ENCODE results near the gene RIF1.

The RIF1 gene

DNA sequence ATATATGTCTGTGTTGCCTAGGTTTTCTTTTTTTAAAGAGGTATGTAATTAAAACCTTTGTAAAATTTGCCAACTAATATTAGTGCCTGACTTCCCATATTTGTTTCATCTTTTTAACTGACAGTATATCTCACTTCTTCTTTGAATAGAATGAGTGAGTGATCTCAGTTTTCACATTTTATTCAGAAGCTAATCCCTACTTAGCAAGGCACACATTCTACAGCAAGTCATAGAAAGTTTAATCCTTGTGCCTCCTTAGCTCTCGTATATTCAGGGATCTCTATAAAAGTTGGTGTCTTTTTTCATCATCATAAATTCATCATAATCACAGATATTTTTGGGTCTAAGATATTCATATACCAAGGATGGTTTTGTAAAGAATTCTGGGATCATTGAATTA, 66.6 kb downstream of the RIF1 start:
- H3K36me3 Mint-ChIP-seq, result peaks cover 96% of the 10 kb centered on the region
- H3K27ac Mint-ChIP-seq, result no peak overlapping the region
- ATAC-seq (no peak), DNase-seq (ENCODE audit: low spot score in 2 of 2) (no peak)
- H3K4me3 Mint-ChIP-seq, result no peak overlapping the region
- peaks cover 15% of the 10 kb centered on the region for H3K4me1 Mint-ChIP-seq
- no peaks in the 10 kb centered on the region for H3K9me3 Mint-ChIP-seq

DNA sequence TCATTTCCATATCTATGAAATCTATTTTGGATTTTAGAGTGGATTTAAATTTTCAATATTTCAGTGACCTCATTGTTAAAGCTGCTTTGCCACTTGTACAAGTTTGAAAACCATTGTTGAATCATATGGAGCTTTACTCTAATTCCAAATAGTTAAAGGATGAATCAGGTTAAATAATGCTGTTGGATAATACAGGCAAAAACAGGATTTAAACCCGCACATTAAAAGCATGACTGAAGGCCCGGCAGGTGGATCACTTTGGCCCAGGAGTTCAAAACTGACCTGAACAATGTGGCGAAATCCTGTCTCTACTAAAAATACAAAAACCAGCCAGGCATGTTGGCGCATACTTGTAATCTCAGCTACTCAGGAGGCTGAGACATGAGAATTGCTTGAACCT, 68.3 kb downstream of the RIF1 start:
- Mint-ChIP-seq H3K27ac (no peak overlapping the region), H3K9me3 (no peaks in the 10 kb centered on the region), H3K36me3 (peaks cover 92% of the 10 kb centered on the region), H3K4me1 (peaks cover 17% of the 10 kb centered on the region), H3K4me3 (no peak overlapping the region)
- ATAC-seq (no peak), DNase-seq (ENCODE audit: low spot score in 2 of 2) (no peak)

DNA sequence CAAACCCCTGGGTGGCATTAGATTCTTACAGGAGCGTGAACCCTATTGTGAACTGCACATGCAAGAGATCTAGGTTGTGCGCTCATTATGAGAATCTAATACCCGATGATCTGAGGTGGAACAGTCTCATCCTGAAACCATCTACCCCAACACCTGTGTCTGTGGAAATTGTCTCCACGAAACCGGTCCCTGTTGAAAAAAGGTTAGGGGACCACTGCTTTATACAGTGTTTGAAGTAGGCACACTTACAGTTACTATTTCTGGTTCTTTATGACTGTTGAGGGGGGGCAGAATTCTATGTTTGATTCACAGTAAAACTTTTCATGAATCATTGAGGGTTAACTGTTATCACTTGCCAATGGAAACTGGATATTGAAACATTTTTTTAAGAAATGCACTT, 72.0 kb downstream of the RIF1 start:
- Mint-ChIP-seq H3K9me3 (no peaks in the 10 kb centered on the region), H3K27ac (peak overlapping the region; percentile 69), H3K36me3 (peaks cover 82% of the 10 kb centered on the region), H3K4me1 (peaks cover 26% of the 10 kb centered on the region), H3K4me3 (no peak overlapping the region)
- DNase-seq (ENCODE audit: low spot score in 2 of 2), result peak in 1 of 2 donors; percentile 56
- ATAC-seq, result peak; percentile 91

DNA sequence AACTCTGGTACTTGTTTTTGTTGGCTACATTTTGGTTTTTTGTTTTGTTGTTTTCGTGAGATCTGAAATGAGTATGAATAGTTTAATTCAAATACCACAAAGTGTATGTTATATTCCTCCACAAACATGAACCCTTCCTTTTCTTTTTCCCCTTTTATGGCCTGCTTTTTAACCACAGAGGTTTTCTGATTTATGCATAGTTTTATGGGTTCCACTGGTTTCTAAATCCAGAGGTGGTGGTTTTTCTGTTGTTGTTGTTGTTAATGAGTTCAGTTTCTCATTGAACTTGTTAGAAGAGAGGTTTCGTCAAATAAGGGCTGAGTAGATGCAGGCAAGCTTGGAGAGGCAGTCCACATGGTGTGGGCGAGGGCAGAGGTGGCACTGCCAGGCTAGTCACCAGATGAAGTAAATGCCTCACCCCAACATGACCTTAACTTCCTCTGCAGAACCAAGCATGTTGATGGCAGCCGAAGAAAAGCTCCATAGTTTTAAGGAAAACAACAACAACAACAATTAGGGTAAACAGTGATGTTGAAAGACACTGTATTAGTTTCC, 72.5 kb downstream of the RIF1 start:
- Mint-ChIP-seq H3K36me3 (peaks cover 78% of the 10 kb centered on the region), H3K4me1 (peaks cover 26% of the 10 kb centered on the region), H3K27ac (peak overlapping the region; percentile 69), H3K9me3 (no peaks in the 10 kb centered on the region), H3K4me3 (no peak overlapping the region)
- DNase-seq (ENCODE audit: low spot score in 2 of 2), result no peak
- ATAC-seq, result peak; percentile 38

DNA sequence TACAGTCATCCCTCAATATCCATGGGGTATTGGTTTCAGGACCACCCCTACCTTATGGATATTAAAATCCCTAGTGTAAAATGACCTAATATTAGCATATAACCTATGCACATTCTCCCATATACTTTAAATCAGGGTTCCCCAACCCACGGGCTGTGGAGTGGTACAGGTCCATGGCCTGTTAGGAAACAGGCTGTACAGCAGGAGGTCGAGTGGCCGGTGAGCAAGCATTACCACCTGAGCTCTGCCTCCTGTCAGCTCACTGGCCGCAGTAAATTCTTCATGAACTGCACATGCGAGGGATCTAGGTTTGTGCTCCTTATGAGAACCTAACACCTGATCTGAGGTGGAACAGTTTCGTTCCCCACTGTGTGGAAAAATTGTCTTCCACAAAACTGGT, 73.8 kb downstream of the RIF1 start:
- Mint-ChIP-seq H3K36me3 (peaks cover 65% of the 10 kb centered on the region), H3K27ac (no peak overlapping the region), H3K4me3 (no peak overlapping the region), H3K9me3 (no peaks in the 10 kb centered on the region), H3K4me1 (peaks cover 26% of the 10 kb centered on the region)
- ATAC-seq (no peak), DNase-seq (ENCODE audit: low spot score in 2 of 2) (no peak)

DNA sequence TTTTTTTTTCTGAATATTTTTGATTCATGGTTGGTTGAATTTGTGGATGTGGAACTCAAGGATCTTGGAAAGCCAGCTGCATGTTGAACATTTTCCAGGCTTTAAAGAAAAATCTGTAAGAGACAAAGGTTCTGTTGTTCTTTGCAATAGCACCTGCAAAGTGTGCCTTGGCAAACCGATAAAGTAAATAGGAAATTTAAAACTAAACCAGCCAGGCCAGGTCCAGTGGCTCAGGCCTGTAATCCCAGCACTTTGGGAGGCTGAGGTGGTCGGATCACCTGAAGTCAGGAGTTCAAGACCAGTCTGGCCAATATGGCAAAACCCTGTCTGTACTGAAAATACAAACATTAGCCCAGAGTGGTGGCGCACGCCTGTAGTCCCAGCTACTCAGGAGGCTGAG, 74.4 kb downstream of the RIF1 start:
- no peak overlapping the region for H3K4me3 Mint-ChIP-seq
- H3K27ac Mint-ChIP-seq, result no peak overlapping the region
- DNase-seq (ENCODE audit: low spot score in 2 of 2) (no peak), ATAC-seq (no peak)
- H3K4me1 Mint-ChIP-seq, result peaks cover 26% of the 10 kb centered on the region
- H3K36me3 Mint-ChIP-seq, result peaks cover 60% of the 10 kb centered on the region
- H3K9me3 Mint-ChIP-seq, result no peaks in the 10 kb centered on the region

DNA sequence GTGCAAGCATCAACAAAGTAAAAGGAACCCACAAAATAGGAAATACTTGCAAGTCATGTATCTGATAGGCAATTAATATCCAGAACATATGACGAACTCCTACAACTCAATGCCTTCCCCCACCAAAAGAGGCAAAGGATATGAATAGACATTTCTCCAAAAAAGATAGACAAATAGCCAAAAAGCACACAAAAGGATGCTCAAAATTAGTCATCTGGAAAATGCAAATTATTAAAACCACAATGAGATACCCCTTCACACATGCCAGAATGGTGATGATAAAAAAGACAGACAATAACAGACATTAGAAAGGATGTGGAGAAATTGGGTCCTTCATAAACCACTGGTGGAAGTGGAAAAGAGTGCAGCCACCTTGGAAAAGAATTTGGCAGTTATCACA, 76.4 kb downstream of the RIF1 start:
- Mint-ChIP-seq H3K9me3 (no peaks in the 10 kb centered on the region), H3K4me1 (peaks cover 24% of the 10 kb centered on the region), H3K36me3 (peaks cover 45% of the 10 kb centered on the region), H3K4me3 (no peak overlapping the region), H3K27ac (no peak overlapping the region)
- ATAC-seq, result peak; percentile 23
- no peak for DNase-seq (ENCODE audit: low spot score in 2 of 2)

DNA sequence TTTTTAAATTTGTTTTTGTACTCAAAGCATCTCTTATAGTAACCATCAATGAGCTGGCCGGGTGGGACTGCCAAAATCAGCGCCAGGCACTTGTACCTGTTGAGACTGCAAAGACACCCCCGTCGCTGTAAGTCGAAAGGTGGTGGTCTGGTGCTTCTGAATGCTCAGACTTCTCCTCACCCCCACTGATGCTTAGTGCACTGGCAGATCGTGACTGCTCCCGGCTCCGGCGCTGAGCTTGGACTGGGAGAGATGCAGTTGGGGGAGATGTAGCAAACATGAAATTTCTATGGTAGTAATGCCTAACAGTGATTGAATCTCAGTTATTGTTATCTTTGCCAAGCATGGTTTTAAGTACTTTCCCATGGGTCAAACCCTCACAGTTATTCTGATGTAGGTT, 80.6 kb downstream of the RIF1 start:
- Mint-ChIP-seq H3K4me3 (no peak overlapping the region), H3K9me3 (no peaks in the 10 kb centered on the region), H3K36me3 (peaks cover 16% of the 10 kb centered on the region), H3K27ac (no peak overlapping the region), H3K4me1 (peaks cover 9% of the 10 kb centered on the region)
- ATAC-seq (no peak), DNase-seq (ENCODE audit: low spot score in 2 of 2) (no peak)

DNA sequence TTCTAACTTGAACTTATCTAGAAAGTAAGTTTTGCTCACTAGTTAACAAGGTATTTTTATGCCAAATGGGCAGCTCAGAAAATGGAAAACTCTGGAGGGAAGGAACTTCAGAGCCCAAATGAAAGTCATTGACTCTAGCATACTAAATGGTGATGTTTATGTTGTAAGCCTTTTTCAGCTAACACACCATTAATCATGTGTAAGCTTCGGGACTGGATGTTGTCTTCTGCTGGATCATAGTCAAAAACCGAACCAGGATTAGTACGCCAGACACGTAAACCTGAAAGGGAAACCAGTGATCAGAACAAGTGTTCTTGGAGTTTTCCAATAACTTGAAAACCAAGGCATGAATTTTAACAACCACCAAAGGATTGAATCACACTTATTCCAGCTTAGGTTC, 81.8 kb downstream of the RIF1 start:
- DNase-seq (ENCODE audit: low spot score in 2 of 2) (no peak), ATAC-seq (no peak)
- Mint-ChIP-seq H3K4me1 (no peaks in the 10 kb centered on the region), H3K36me3 (peaks cover 4% of the 10 kb centered on the region), H3K4me3 (no peak overlapping the region), H3K9me3 (no peaks in the 10 kb centered on the region), H3K27ac (no peak overlapping the region)

DNA sequence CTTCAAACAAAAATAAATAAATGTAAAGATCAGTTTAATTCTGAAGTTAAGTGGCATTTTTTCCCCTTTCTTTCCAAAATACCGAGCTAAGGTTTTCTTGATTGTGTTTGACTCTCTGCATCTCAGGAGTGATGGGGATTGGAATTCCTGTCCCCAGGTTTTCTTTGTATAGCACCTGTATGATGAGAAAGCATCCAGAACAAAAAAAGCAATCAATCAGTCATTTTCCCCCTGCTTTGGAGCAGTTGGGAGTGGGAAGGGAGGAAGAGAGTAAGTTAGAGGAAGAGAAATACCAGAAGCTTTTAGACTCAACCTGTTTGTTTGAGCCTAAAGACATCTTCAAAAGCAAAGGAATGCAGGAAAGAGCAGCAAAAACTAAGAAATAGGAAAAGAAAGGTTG, 88.5 kb downstream of the RIF1 start:
- Mint-ChIP-seq H3K4me1 (no peaks in the 10 kb centered on the region), H3K4me3 (no peak overlapping the region), H3K36me3 (no peaks in the 10 kb centered on the region), H3K27ac (no peak overlapping the region), H3K9me3 (no peaks in the 10 kb centered on the region)
- no peak for ATAC-seq
- no peak for DNase-seq (ENCODE audit: low spot score in 2 of 2)

DNA sequence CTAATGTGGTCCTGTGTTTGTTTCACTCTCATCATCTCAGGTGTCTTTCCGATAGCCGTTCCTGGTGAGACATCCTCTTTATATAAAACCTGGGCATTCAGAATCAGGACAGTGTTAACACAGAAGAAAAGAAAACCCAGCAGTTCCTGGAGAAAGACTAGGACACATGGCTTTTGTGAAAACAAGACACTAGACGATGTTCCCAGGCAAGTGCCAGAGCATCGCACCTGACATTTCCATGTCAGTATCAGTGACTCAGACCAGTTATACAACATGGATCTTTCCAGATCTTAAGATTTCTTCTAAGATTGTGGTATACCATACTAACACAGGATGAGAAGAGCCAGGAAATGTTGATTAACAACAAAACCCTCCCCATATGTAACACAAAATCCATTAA, 96.5 kb downstream of the RIF1 start:
- DNase-seq (ENCODE audit: low spot score in 2 of 2) (no peak), ATAC-seq (no peak)
- H3K27ac Mint-ChIP-seq, result no peak overlapping the region
- no peak overlapping the region for H3K4me3 Mint-ChIP-seq
- no peaks in the 10 kb centered on the region for H3K4me1 Mint-ChIP-seq
- H3K9me3 Mint-ChIP-seq, result no peaks in the 10 kb centered on the region
- H3K36me3 Mint-ChIP-seq, result no peaks in the 10 kb centered on the region

DNA sequence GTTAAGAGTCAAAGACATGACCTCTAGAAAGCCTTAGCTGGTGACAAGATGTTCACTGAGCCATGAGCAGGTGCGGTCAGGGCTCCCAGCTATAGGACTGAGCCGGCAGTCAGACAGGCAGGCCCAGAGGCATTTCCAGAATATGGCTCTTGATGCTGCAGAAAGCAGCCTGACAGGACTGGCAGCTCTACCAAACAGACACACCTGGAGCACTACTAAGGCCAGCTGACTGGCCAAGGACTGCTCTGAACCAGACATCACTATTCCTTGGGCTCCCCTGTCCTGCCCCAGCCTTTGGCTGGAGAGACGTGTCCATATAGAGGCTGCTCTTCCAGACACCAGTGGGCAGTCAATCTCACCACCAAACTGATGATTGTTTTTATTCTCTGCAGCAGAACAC, 98.8 kb downstream of the RIF1 start:
- DNase-seq (ENCODE audit: low spot score in 2 of 2) (no peak), ATAC-seq (peak; percentile 21)
- Mint-ChIP-seq H3K4me3 (no peak overlapping the region), H3K27ac (no peak overlapping the region), H3K36me3 (no peaks in the 10 kb centered on the region), H3K4me1 (no peaks in the 10 kb centered on the region), H3K9me3 (no peaks in the 10 kb centered on the region)

DNA sequence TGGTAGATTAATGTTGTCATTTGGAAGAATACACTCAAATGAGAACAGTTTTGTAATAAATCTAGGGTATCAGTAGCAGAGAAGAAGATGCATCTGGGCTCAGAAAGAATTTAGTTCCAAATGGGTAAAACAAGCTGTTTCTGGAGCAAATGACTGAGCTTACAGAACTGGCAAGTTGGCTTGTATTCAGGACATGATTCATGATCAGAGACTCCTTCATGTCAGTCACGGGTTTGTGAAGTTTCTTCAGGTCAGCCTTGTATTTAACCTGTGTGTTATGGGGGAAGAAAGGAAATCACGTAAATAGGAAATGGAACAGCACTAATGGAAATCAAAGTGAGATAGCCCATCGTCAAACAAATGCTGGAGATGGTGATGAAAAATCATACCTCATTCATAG, 109.1 kb downstream of the RIF1 start:
- ATAC-seq (no peak), DNase-seq (ENCODE audit: low spot score in 2 of 2) (no peak)
- Mint-ChIP-seq H3K27ac (no peak overlapping the region), H3K9me3 (no peaks in the 10 kb centered on the region), H3K36me3 (no peaks in the 10 kb centered on the region), H3K4me3 (no peak overlapping the region), H3K4me1 (no peaks in the 10 kb centered on the region)

DNA sequence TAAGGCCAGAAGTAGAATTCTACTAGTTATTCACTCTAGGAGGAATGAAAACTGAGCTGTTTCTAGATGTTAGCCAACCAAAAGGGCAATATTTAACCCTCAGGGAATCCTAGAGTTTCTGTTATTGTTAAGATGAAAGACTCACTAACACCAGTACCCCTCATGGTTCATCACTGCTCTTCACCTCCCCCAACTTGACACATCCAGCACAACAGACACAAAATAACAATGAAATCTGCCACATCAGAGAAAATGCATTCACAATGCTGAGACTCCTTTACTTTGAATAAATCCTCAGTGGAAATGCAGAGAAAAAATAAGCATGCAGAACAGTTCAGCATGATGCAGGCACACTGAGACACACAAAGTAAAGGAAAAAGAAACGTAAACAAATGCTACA, 111.3 kb downstream of the RIF1 start:
- DNase-seq (ENCODE audit: low spot score in 2 of 2), result no peak
- Mint-ChIP-seq H3K27ac (no peak overlapping the region), H3K4me1 (no peaks in the 10 kb centered on the region), H3K36me3 (no peaks in the 10 kb centered on the region), H3K9me3 (no peaks in the 10 kb centered on the region), H3K4me3 (no peak overlapping the region)
- no peak for ATAC-seq

DNA sequence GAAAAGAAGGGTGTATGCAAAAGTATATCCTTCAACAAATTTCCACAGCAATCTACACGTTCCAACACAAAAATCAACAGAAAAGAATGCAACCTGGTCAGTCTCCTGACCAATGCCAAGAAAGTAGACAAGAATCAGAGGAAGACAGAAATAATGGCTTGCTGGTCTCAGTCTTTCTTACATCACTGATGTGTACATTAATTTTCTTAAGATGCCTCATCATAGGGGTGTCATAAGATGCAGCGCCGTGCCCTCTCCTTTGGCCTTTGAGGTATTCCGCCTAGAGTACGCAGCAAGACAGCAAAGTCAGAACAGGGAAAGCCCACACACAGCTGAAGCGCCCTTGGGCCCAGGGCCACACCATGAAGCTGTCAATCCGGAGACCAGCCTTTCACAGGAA, 112.9 kb downstream of the RIF1 start:
- Mint-ChIP-seq H3K36me3 (no peaks in the 10 kb centered on the region), H3K4me1 (no peaks in the 10 kb centered on the region), H3K4me3 (no peak overlapping the region), H3K9me3 (no peaks in the 10 kb centered on the region), H3K27ac (no peak overlapping the region)
- ATAC-seq, result no peak
- DNase-seq (ENCODE audit: low spot score in 2 of 2), result no peak

DNA sequence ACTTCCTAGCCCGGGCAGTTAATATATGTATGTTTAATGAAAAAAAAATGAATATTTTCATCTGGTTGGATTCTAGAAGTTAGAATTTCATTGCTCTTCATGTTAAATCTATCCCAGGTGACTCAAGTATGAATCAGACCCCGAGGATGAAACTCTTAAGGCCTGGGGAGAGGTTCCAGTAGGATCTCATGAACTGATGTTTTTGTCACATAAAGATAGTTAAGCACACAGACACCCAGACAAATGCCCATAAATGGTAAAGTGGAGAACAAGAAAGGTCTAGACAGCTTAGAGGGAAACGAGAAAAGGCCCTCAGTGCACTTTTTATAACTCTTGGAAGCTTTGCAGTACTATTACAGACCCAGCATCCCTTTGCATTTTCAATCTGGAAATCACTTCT, 114.1 kb downstream of the RIF1 start:
- no peaks in the 10 kb centered on the region for H3K9me3 Mint-ChIP-seq
- no peak for ATAC-seq

DNA sequence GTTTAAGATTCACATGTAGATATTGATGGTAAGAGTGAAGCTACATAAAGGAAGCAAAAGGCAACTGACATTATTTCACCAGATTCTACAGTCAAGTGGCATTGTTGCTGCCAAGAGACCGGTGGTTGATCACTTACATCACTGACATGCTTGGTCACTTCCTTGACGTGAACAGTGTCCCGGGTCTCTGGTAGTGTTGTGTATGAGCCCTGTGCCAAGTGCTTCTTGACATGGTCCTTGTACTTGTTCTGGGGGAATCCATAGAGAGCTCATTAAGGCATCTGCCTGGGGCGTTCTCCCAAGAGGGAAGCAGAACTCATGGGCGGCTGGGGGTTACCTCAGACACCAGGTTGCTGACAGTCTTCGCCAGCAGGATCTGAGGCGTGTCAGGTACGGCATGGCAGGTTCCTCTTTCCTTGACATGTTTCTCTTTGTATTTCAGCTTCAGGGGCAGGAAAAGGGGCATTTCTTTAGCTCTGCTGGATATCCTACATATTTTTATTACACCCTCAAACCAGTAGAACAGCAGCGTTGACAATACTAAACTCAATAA, 116.2 kb downstream of the RIF1 start:
- Mint-ChIP-seq H3K27ac (no peak overlapping the region), H3K4me3 (no peak overlapping the region), H3K9me3 (no peaks in the 10 kb centered on the region), H3K36me3 (no peaks in the 10 kb centered on the region), H3K4me1 (no peaks in the 10 kb centered on the region)
- DNase-seq (ENCODE audit: low spot score in 2 of 2), result no peak
- no peak for ATAC-seq

More for the DNA sequence above, 114.1 kb downstream of the RIF1 start:
- DNase-seq (ENCODE audit: low spot score in 2 of 2), result no peak
- Mint-ChIP-seq H3K4me1 (no peaks in the 10 kb centered on the region), H3K36me3 (no peaks in the 10 kb centered on the region), H3K4me3 (no peak overlapping the region), H3K27ac (no peak overlapping the region)
